NCI-H2107 treated with DMSO at 0.1 percent for 48 hours (cell line): ENCODE measurements around the gene REX1BD.
"Not testable (repeated sequence)": the region's sequence is repeated elsewhere in the genome, so short reads cannot be mapped to it uniquely, and the experiment has no call there.

Experiments
- DNase-seq: peaks from one replicate; lab custom pipeline; 2025; ENCODE audit not compliant: unreplicated experiment; lab: John Stamatoyannopoulos, UW

The REX1BD gene

DNA sequence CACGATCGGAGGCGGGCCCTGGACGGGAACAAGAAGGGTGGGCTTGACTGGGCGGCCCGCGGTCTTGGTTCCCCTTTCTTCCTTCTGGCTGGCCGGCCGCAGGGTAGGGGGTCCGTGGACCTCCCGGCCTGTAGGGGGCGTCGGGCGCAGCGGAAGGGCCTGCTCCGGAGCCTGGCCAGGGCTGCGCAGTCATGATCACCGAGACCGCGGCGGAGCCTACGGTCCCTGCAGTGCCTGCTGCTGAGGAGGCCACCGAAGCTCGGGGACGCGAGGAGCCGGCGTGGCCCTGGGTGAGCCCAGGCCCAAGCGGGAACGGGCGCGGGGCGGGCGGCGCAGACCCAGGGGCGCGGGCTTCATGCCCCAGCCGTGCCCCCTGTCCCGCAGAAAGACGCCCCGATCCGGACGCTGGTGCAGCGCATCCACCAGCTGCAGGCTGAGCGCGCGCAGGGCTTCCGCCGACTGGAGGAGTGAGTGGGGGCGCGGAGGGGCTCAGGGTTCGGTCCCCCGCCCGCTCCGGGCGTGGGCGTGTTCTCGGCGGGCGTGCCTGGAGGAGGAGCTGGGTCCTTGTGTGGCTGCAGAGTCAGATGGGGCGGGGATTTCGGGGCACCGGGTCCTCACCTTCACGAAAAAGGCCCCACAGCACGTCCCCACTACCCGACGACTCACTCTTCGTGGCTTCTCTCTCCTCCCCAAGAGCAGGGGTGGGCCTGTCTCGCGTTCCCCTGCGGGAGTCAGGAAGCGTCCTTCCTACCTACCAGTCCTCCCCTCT lies at the start of gene REX1BD:
Gene REX1BD (plus strand): TSS at position 188 of the 769 bp plus-strand sequence. CDS start 4 bp downstream, at position 192.
- peak; percentile 45 for DNase-seq

DNA sequence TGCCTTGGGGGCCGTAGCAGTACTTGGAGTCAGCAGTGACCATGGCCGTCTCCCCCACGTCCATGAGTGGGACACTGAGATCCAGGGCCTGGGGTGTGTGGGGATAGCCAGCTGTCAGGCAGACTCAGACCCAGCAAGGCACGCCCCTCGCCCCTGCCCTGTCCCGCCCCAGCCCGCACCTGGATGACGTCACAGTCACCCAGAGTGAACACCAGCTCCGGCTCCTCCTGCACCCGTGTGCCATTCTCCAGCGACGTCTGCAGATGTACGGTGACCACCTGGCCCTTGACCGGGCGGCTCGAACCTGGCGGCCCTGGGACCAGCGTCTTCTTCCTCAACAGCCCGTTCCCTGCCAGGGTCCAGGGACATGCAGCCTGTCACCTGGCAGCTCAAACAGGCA lies 49.2 kb upstream of the REX1BD start:
- DNase-seq, result no peak

DNA sequence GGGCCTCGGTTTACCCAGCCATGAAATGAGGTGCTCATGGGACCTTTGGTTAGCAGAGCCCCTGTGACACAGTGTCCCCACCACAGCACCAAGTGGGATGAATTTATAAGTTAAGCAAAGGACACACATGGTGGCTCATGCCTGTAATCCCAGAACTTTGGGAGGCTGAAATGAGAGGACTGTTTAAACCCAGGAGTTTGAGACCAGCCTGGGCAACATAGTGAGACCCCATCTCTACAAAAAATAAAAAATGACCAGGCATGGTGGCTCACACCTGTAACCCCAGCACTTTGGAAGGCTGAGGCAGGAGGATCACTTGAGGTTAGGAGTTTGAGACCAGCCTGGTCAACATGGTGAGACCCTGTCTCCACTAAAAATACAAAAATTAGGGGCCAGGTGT lies 48.4 kb upstream of the REX1BD start:
- DNase-seq, result not testable (repeated sequence)

DNA sequence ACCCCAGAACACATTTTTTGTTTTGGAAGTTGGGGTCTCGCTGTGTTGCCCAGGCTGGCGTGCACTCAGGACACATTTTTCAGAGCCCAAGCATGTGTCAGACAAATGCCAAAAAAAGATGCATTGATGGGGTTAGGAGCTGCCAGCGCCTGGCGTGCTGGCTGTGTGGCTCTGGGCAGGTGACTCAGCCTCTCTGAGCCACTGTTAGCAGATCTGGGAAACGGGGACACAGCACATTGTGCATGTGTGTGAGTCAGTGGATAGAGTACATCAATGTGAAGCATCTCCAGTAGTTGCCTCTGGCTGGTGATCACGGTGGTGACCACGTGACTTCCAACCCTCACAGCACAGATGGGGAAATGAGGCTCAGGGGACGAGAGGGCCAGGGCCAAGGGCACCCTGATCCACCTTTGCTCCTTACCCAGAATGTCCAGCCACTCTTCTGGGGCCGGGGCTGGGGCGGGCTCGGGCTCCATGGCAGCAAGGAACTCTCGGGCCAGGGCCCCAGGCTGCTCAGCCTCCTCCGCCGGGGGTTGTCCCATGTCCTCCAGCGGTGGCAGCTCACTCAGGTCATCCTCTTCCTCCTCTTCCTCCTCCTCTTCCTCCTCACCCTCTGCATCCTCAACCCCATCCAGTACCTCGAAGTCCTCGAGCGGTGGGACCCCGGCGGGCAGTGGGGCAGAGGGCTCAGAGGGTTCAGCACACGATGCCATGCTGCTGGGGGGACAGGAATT lies 47.2 kb upstream of the REX1BD start:
- DNase-seq, result no peak

DNA sequence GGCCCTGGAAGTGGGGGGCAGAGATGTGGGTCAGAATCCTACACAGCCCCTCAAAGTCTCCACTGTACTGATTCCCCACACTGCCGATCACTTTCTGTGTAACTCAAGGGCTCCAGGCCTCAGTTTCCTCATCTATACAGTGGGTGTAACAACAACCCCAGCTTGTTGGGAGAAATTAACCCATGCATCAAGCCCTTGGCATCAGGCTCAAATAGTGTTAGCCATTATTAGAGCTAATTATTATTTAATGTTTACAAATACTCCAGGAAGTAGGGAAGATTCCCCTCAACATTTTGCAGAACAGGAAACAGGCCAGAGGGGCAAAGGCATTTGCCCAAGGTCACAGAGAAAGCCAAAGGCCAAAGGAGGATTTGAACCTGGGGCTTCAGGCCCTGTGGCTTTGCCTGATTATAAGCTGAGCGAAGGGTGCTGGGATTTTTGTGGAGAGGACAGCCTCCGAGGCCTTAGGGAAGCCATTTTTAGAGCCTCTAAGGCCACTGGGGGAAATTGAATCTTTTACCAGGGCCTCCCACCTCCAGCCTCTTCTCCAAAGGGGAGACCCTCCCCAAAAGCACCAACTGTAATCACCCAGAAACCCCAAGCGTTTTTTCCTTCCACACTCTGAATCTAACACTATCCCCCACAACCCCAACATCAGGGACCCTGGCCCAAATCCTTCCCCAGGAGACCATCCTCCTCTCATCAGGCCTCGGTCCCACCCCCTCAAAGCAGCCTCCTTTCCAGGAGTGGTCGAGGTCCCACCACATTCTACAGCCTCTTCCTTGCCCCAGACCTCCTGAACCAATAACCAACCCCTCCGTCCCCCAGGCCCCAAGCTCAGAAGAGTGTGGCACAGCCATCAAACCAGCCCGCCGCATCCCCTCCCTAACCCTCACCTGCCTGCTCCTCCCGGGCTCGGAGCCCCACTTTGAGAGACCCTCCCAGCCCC lies 46.3 kb upstream of the REX1BD start:
- no peak for DNase-seq

DNA sequence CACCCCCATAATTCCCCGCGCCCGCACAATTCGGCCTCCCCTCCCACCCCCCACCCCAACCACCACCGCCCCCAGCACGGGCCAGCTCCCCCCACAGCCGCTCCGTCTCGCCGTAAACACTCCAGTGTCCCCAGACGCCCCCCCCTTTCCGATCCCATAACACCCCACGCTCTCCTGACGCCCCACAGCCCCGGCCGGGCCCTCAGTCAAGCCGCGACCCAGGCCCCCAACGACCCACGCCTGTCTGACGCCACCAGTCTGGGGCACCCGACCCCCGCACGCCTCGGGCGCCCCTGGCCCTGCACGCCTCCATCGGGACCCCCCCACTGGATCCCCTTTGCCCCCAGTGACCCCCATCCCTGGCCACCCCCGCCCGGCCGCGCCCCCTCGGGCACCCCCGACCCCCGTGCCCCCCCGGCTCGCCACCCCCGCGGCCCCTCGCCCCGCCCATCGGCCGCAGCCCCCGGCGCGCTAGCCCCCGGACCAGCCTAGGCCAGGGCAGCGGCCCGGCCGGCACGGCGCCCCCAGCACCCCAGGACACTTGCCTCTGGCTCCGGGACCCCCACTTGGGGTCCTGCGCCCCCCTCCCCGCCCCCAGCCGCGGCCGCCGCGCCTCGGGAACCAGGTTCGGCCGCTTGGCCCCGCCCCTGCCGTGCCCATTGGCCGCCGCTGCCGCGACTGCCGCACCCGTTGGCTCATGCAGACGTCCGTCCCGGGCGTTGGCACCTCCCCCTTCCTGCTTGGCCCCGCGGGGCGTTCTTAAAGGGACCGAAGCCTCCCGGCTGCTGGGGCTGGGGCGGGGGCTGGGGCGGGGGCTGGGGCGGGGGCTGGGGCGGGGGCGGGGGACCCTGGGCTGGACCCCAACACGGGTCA lies 45.4 kb upstream of the REX1BD start, which contains the start of gene FKBP8:
Gene FKBP8 (minus strand): TSS at position 633 of the 873 bp plus-strand sequence. CDS start 1,603 bp downstream, outside the sequence.
- DNase-seq, result peak; percentile 70

DNA sequence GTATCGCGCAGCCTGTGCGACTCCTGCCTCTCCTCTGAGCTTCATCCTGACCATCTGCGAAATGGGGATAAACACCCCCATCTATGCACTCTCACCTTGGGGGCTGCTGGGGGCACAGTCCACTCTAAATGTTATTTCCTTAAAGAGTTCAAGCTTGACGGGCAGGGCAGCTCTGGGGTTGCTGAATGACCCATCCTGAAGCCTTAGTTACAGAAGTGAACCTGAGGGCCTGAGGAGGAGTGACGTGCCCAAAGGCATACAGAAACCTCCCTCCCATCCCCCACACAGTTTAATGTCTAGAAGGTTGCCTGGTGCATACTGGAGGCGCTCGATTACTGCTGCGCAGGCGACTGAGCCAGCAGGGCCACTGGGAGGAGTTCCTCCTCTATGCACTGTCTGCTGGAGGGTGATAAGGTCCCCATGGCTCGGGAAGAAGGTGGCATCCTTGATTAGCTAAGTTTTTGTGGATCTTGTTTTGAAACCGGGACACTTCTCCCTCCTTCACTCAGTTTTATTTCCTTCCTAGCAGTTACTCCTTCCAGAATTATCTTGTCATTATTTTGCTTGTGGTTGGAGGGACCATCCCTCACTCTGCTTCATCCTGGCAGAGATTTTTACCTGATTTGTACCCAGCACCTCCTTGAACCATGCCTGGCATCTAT lies 44.7 kb upstream of the REX1BD start:
- no peak for DNase-seq

DNA sequence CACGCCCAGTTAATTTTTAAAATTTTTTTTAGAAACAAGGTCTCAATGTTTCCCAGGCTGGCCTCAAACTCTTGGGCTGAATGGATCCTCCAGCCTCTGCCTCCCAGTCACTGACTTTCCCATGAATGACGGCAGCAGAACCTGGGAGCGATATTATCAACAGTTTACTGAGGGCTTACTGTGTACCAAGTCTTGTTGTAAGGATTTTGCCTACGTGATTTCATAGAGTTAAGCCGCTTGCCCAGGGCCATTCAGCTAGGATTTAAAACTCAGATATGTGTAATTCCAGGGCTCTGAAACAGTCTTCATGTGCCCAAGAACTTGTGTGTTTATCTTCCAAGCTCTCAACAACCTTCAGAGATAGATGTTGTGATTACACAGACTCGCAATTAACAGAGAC lies 37.0 kb upstream of the REX1BD start:
- DNase-seq, result no peak

DNA sequence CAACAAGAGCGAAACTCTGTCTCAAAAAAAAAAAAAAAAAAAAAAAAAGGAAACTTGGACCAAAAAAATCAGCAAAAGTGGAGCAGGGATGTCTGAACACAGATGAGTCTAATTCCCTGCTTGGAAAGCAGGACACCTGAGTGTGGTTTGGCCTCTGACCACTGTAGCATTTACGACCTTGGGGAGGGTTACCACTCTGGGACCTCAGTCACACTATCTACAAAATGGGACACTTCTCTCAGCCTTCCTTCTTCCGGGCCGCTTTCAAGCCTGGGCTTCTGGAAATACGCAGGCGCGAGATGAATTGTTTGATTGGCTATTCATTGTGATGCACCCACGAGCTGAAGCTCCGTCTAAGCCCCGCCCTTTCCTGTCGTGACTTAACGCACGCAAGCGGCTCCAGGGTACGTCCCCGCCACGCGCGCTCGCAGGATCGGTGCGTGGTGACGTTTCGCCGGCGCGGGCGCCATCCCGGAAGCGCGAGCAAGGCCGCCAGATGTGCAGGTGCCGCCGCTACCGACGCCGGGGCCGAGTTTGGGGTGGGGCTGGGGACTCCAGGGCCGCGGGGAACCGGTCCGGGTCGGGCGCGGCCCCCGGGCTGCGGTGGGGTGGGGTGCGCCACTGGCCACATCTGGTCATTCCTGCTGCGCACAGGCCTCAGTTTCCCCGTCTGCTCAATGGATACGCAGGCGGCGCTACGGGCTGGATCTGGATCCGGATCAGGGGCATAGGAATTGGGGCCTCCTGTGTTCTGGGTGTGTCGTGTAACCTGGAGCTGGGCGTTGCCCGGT lies 31.0 kb upstream of the REX1BD start, which contains the start of gene KXD1:
Gene KXD1 (plus strand): TSS at position 460 of the 791 bp plus-strand sequence. CDS start 4,187 bp downstream, outside the sequence.
- DNase-seq, result peak; percentile 94

DNA sequence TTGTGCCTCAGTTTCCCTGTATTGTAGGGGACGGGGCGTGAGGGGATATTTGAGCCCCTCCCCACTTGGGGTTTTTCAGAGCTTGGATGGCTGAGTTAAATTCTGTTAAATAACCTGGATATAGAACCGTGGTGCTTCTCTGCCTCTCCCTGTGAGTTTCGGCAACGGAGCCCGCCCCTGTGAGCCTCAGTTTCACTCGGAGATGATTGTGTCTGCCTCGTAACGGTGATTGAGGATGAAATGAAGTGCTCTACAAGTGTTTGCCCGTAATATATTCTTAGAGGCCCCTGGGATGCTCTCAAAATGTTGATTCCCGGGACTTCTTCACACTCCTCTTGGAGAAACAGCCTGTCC lies 30.4 kb upstream of the REX1BD start:
- DNase-seq, result no peak

DNA sequence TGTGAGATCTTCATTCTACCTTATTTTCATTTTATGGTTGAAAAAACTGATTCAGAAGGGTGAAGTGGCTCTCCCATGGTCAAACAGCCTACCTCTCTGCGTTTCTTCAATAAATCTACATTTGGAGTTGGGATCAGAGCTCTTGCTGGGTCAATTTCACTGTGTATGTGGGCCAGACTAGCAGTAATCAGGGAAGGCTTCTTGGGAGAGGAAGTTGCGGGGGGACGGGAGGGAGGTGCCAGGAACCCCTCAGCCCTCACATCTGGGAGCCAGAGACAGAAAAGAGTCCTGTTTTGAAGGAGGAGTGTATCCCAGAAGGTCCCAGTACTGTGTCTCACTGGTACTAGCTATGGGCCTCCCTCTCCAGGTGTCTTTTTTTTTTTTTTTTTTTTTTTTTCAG lies 30.0 kb upstream of the REX1BD start:
- no peak for DNase-seq

DNA sequence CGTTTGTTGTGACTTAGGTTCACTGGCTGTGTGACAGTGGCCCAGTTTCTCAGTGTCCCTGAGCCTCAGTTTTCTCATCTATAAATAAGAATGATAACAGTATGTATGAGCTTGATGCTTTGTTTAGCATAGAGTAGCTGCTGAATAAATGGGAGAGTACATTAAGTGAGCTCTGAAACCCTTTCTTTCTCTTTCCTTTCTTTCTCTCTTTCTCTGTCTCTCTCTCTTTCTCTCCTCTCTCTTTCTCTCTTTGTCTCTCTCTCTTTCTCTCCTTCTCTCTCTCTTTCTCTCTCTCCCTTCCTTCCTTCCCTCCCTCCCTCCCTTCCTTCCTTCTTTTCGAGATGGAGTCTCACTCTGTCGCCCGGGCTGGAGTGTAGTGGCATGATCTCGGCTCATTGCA lies 28.9 kb upstream of the REX1BD start:
- DNase-seq, result no peak

DNA sequence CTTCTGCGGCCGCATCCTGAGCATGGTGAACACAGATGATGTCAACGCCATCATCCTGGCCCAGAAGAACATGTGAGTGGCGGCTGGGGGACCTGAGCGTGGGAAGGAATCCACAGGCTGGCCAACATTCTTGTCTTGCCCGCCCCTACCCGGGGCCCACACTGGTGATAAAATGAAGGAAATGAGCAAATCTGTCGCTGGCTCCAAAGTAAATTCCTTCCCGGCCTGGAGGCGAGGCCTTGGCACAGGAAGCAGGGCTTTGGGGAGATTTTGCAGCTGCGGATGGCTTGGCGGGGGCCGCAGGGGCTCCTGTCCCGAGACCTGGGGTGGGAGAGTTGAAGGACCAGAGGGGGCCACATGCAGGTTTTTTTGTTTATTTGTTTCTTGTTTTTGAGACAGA lies 26.5 kb upstream of the REX1BD start:
- no peak for DNase-seq

DNA sequence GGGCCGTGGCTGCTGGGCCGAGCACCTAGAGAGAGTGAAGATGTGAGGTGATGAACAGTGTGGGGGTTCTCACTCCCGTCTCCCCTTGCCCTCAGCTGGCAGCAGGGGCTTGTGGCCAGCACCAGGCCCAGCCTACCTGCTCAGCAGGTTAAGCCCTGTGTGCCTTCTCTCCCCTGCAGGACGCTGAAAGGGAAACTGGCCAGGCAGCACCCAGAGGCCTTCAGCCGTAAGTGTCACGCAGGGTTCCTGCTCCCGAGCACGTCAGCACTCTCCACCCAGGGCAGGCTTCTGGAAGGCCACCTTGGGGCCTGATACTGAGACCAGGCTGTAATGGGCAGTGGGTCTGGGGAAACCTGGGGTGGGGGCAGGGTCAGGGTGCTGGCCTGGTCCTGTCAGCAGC lies 21.6 kb upstream of the REX1BD start:
- no peak for DNase-seq

DNA sequence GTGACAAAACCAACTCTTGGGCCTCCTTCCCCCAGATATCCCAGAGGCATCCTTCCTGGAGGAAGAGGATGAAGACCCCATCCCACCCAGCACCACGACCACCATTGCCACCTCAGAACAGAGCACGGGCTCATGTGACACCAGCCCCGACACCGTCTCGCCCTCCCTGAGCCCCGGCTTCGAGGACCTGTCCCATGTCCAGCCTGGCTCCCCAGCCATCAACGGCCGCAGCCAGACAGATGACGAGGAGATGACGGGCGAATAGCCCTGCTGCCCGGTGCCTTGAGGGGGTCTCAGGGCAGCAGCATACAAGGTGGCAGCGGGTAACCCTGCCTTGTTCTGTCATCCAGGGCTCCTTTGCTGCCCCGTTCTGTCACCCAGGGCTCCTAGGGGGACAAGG lies 20.2 kb upstream of the REX1BD start:
- no peak for DNase-seq

DNA sequence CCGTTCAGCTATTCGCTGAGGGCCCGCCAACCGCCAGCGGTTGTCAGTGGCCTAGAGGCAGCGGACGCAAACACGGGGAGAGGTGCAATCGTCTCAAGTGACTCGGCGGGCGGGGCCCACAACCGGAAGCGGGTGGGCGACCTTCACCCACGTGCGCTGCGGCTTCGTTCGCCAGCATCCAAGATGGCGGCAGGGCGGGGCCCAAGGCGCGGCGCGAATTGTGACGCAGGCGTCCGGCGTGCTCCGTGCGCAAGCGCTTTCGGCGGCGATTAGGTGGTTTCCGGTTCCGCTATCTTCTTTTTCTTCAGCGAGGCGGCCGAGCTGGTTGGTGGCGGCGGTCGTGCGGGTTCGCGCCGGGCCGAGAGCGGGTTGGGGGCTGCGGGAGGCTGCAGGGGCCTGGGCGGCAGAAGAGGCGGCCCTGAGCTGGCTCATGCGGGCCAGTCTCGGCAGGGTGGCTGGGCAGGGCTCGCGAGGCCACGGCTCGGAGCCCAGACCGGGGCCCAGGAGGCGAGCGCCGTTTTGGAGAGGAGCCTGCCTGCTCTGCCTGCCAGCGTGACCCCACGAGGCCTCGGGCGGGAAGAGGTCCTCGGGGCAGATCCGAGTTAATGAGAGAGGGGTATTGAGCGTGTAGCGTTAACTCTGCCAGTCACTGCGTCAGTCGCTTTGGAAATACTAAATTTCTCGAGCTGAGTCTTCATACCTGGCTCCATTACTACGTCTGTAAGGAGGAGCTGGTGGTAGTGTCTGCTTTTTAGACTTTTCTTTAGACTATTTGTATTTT lies 16.8 kb upstream of the REX1BD start, which contains the start of gene UBA52:
Gene UBA52 (plus strand): TSS at position 294 of the 781 bp plus-strand sequence. CDS start 1,444 bp downstream, outside the sequence.
- DNase-seq, result peak; percentile 83

DNA sequence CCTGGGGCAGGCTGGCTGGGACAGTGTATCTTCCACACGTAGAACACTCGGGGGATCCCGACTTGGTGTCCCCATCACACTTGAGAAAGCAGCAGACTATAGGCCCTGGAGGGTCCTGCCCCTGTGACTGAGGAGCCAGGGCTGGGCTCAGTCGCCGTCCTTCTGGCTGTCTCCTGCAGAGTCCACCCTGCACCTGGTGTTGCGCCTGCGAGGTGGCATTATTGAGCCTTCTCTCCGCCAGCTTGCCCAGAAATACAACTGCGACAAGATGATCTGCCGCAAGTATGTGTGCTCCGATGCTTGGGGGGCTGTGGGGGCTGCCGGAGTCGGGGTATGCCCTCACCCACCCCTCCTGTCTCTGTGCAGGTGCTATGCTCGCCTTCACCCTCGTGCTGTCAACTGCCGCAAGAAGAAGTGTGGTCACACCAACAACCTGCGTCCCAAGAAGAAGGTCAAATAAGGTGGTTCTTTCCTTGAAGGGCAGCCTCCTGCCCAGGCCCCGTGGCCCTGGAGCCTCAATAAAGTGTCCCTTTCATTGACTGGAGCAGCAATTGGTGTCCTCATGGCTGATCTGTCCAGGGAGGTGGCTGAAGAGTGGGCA lies 13.8 kb upstream of the REX1BD start:
- no peak for DNase-seq

DNA sequence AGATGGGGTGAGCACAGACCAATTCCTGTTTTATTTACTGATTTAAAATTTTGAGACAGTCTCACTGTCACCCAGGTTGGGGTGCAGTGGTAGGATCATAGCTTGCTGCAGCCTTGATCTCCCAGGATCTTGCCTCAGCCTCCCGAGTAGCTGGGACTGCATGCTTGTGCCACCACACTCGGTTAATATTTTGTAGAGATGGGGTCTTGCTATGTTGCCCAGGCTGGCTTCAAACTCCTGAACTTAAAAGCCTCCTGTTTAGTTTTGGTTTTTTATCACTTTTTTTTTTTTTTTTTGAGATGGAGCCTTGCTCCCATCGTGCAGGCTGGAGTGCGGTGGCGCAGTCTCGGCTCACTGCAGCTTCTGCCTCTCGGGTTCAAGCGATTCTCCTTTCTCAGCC lies 12.2 kb upstream of the REX1BD start:
- DNase-seq, result no peak
